Iris pigment epithelial cell (primary cell): Measurements from ENCODE around the gene STIM2.
"Not testable (repeated sequence)": the region's sequence is repeated elsewhere in the genome, so short reads cannot be mapped to it uniquely, and the experiment has no call there.

Experiments used
- DNase-seq: peaks from one replicate; pipeline ENCODE4 v3.0.0-alpha.2; 2011; ENCODE audit warnings: low read depth

STIM2 gene

GRCh38 chr4:27001398-27002164, 140.9 kb downstream of the STIM2 start:
- DNase-seq: no peak

- peak; percentile 76 for DNase-seq
Measured at GRCh38 chr4:27003642-27004113, 143.0 kb downstream of the STIM2 start.

DNA sequence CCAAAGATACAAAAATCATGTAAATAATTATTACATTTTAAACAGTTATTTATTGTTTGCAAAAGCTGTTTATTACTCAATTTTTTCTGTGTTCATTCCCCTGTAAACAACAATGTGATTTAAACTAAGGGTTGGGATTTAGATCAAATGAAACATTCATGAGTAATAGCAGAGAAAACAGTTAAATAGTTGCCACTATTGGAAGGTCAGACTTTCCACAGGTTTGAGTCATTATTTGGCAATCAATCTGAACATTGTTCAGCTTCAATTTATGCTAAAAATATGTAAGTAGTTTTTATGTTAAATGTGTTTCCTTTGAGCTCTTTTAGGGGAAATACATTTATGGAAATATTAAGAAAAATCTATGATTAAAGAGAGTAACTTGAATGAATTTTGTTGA, 144.9 kb downstream of the STIM2 start:
- DNase-seq: peak; percentile 92

GRCh38 chr4:27005905-27006590, 145.4 kb downstream of the STIM2 start:
- peak; percentile 47 for DNase-seq

GRCh38 chr4:27006646-27007045, 146.0 kb downstream of the STIM2 start:
- peak; percentile 7 for DNase-seq

DNA sequence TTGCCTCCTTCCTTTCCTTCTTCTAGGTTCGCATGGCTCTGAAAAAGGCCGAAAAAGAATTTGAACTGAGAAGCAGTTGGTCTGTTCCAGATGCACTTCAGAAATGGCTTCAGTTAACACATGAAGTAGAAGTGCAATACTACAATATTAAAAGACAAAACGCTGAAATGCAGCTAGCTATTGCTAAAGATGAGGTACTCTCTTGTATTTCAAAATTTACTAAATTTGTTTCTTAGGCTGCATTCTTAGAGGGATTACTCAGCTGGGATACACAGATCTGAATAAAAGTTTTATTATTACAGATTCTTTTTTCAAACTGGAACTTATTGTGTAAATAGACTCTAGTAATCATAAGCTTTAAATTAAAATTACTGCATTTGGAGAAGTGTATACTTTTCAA, 146.9 kb downstream of the STIM2 start:
- DNase-seq: peak; percentile 66

GRCh38 chr4:27008679-27009078, 148.0 kb downstream of the STIM2 start:
- no peak for DNase-seq

DNA sequence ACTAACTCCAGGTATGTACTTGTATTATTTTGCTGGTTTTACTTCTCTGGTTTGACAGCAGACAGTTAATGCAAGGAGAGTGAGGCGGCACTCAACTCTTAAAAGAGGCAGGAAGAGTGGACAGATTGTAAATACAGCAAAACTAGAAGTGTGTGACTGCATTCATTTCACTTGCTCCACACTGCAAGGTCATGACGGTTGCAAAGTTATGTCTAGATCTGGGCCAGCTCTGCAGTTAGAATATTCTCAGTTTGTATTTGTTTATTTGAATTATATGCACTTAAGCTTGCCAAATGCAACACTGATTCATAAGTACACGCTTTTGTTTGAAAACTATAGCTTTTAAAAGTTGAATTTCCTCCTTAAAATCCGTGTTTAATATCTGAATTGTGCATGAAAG, 148.9 kb downstream of the STIM2 start:
- DNase-seq: peak; percentile 89

DNA sequence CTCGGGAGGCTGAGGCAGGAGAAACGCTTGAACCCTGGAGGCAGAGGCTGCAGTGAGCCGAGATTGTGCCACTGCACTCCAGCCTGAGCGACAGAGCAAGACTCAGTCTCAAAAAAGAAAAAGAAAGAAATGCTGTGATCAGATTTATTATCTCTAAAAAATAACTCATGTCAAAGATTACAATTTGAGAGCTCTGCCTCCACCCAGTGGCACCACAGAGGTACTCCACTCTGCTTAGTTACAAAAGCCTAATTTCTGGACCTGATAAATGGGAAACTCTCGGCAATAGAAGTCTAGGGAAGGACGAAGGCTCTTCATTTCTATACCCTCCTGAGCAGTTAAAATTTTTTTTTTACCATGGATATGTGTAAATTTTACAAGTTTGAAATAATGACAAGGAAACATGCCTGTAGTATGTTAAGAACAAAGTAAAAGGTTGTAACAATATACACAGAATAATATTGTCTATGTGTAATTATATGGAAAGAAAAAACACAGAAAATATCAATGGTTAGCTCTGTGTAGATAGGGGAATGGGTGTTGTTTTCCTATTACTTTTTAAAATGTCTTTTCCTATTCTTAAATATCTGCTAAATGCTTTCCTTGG, 149.8 kb downstream of the STIM2 start:
- peak; percentile 74 for DNase-seq

- DNase-seq: no peak
Measured at GRCh38 chr4:27011401-27011800, 150.8 kb downstream of the STIM2 start.

DNA sequence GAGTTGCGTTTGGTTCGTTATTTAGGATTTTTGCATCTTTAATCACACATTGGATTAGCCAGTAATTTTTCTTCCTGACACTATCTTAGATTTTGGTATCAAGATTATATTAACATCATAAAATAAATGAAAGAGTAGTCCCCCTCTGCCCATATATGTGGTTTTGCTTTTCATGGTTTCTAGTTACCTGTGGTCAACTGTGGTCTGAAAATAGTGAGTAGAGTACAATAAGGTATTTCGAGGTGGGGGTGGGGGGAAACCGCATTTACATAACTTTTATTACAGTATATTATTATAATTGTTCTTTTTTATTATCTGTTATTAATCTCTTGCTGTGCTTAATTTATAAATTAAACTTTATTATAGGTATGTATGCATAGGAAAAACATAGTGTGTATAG, 152.4 kb downstream of the STIM2 start:
- no peak for DNase-seq

DNA sequence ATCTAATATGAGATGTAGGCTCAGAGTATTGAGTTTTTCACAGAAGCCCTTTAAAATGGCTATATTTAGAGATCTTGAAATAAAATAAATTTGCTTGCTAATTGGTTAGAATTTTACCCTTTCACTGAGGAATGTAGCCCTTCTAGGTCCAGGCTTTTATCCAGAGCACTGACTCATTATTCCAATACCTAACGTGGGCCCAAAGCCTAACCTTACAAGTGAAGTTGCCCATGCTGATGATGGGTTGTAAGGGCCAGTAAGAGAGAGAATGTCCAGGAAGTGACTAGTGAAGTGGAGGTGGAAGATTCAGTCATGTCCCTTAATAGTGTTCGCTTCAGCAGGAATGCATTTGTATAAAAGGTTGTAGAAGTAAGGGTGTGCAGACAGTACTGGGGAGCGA, 155.9 kb downstream of the STIM2 start:
- DNase-seq: peak; percentile 23

DNA sequence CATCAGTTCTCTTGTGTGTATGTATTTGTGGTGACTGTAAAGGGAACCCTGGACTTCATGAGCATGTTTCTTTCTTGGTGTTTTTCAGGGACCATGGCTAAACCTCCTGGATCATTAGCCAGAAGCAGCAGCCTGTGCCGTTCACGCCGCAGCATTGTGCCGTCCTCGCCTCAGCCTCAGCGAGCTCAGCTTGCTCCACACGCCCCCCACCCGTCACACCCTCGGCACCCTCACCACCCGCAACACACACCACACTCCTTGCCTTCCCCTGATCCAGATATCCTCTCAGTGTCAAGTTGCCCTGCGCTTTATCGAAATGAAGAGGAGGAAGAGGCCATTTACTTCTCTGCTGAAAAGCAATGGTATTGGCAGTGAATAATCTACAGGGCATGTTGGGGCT, 157.0 kb downstream of the STIM2 start:
- no peak for DNase-seq

DNA sequence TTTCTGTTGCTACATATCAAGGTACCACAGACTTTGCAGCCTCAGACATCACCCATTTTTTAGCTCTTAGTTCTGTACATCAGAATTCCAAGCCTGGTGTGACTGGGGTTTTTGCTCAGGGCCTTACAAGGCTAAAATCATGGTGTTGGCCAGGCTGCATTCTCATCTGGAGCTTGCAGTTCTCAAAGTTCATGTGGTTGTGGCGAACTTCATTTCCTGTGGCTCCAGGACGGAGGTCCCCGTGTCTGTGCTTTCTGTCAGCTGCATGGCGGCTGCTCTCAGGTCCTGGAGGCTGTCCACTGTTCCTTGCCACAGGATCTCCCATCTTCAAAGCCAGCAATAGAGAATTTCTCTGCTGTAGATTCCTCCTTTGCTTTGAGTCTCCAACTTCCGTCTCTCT, 157.4 kb downstream of the STIM2 start:
- DNase-seq: no peak

DNA sequence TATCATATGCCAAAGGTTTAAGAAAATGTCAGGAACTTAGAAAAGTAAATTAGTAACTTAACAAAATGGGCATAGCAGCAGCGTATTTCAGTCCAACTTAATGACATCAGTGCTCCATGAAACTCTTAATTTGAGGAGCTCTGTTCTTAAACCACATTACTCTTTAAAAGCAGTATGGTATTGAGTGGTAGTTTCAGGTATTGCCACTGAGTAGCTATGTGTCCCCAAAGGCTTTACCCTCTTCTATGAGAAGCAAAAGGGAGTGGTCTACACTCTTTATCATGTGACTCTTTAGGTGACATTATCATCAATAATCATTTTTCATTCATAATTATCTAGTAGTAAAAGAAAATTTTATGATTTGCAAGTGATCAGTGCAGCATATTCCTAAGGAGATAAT, 158.3 kb downstream of the STIM2 start:
- DNase-seq: no peak

DNA sequence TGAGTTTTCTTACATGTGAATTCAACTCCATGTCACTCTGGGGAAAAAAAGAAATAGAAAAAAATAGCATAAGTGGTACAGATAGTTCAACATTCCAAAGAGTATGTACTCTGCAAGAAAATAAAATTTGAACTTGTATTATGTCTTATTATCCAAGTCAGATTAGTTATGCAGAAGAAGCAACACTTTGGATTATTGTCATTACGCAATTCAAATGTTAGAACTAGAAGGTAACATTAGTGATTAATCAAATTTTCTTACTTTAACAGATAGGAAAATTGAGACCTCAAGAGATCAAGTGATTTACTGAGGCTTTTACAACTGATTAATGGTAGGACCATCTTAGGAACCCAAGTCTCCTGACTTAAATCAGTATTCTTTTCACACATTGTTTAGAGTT, 159.1 kb downstream of the STIM2 start:
- DNase-seq: no peak

GRCh38 chr4:27020203-27020602, 159.6 kb downstream of the STIM2 start:
- no peak for DNase-seq

DNA sequence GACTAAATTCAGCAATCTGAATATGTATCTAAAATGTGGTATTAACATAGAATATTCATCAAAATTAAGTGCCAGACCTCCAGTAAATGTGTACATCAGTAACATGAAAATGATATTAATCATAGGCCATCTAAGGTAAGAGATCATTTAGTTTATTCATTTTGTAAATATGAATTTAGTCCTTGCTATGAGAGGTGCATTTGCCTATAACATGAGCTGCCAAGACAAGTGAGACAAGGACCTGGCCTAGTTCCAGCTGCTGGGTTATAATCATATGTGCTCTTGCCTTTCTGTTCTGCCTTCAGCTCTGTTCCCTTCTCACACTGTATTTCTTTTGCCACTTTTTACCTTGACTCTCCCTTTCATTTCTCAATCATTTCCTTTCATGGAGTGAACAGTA, 160.0 kb downstream of the STIM2 start:
- DNase-seq: no peak

DNA sequence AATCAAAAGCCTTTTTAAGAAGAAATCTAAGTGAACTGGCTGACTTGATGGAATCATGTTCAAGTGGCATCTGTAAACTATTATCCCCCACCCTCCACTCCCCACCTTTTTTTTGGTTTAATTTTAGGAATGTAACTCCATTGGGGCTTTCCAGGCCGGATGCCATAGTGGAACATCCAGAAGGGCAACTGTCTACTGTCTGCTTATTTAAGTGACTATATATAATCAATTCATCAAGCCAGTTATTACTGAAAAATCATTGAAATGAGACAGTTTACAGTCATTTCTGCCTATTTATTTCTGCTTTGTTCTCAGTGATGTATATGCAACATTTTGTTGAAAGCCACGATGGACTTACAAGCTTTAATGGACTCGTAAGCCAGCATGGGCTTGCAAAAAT, 162.3 kb downstream of the STIM2 start:
- DNase-seq: no peak

DNA sequence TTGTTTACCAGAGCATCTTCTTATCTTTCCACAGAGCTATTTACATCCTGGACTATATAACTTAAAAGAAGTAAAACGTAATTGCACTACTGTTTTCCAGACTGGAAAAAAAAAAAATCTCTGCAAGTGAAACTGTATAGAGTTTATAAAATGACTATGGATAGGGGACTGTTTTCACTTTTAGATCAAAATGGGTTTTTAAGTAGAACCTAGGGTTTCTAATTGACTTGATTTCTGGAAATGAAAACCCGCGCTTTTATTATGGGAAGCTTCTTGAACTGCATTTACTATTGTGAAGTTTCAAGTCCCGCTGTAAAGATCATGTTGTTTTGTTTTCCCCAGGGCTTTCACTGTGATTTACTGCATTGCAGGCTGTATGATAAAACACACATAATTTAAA, 162.7 kb downstream of the STIM2 start:
- no peak for DNase-seq

DNA sequence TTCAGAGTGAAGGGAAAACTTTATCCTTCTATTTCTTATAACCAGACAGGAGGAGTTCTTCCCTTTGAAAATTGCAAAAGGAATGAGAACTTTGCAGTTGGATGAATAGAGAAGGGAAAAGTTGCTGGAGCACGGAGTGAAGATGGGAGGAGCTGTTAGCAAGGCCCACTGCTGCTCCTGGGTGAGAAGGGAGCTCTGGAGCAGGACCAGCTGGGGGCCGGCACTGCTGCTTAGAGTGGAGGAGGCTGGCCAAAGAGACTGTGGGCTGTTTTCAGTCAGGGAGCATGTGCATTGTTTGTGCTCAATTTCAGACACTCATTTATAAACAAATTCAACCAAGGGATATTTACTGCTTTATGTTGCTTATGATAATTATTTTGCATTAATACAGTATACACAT, 164.2 kb downstream of the STIM2 start:
- no peak for DNase-seq

- DNase-seq: no peak
Measured at GRCh38 chr4:27027428-27027827, 166.8 kb downstream of the STIM2 start.

DNA sequence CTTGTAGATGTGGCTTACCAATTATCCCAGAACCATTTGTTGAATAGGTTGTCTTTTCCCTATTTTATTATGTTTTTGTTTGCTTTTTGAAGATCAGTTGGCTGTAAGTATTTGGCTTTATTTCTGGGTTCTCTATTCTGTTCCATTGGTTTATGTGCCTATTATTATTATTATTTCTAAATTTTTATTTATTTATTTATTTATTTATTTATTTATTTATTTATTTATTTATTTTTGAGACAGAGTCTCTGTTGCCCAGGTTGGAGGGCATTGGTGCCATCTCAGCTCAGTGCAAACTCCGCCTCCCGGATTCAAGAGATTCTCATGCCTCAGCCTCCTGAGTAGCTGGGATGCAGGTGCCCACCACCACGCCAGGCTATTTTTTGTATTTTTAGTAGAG, 174.5 kb downstream of the STIM2 start:
- DNase-seq: not testable (repeated sequence)
